Measurements from ENCODE around the gene ZNF555. TPM values are rescaled to one million over a fixed set of nuclear protein-coding genes. Genes with fewer than 3 reads are reported as not detected.
"Not testable (repeated sequence)": the region's sequence is repeated elsewhere in the genome, so short reads cannot be mapped to it uniquely, and the experiment has no call there.

ZNF555 gene
- total RNA-seq, 6 experiments from 2014 or later: 0.87 to 2.6 (median 2.1) TPM

- intact Hi-C loops (cut with DNase I): no loop called here
- Histone ChIP-seq H3K27ac (no peak overlapping the region), H3K36me3 (no peaks in the 10 kb centered on the region), H3K4me3 (no peak overlapping the region), H3K27me3 (no peaks in the 10 kb centered on the region), H3K4me1 (peaks cover 0 to 5% (median 0%) of the 10 kb centered on the region in 4 donors), H3K9me3 (no peaks in the 10 kb centered on the region)
- no peak for DNase-seq
- TF ChIP-seq POLR2A (IDR thresholded peaks at IDR 0.05): no peak
- TF ChIP-seq, protein P1, sequence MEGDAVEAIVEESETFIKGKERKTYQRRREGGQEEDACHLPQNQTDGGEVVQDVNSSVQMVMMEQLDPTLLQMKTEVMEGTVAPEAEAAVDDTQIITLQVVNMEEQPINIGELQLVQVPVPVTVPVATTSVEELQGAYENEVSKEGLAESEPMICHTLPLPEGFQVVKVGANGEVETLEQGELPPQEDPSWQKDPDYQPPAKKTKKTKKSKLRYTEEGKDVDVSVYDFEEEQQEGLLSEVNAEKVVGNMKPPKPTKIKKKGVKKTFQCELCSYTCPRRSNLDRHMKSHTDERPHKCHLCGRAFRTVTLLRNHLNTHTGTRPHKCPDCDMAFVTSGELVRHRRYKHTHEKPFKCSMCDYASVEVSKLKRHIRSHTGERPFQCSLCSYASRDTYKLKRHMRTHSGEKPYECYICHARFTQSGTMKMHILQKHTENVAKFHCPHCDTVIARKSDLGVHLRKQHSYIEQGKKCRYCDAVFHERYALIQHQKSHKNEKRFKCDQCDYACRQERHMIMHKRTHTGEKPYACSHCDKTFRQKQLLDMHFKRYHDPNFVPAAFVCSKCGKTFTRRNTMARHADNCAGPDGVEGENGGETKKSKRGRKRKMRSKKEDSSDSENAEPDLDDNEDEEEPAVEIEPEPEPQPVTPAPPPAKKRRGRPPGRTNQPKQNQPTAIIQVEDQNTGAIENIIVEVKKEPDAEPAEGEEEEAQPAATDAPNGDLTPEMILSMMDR (IDR thresholded peaks at IDR 0.05): no peak
- WGBS (ENCODE audit: insufficient coverage, low coverage, low lambda C conversion rate, missing lambda C conversion rate): 67% methylated on average over 8 of the region's 8 CpGs
- no peak for ATAC-seq
Measured at GRCh38 chr19:2896694-2897093, 55.4 kb downstream of the ZNF555 start.

DNA sequence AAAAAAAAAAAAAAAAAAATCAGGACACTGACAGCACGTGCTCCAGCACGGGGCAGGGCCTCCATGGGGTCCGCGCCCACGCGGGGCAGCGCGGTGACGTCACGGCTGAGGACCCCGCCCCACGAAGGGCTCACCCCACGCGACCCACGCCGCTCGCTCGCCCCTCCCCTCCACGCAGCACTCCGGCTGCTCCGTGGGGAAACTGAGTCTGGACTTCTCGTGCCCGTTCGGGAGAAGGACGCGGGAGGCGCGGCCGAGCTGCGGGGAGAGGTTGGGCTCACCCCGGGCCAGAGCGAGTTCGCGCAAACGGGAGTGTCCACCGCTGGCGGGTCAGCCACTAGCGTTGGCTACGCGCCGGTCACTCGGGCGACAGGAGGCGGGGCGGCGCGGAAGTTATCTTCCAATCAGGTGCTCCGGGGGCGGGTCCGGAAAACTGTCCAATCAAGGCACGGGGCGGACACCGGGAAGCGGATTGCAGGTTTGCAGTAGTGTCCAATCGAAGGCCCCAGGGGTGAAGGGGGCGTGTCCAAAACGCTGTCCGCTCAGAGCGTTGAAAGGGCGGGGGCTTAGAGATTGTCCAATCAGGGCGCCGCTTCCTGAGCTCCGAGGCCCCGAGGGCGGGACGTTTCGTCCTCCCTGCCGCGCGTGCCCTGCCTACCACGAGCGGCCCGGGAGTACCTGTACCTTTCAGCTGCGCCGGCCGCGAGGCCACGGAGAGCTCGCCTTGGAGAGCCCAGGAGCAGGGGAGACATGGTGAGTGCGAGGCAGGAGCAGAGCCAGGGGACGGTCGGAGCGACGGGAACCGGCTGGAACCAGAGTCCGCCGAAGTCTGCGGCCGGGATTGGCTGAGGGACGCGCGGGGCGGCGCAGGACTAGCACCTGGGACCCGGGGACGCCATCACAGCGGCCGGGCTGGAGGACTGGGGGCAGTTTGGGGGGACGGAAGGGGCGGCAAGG is 59.3 kb downstream of the ZNF555 start, which contains the start of gene ZNF57:
TSS of gene ZNF57 (plus strand) at position 633 of the 957 bp plus-strand sequence. CDS start at position 751, 118 bp downstream.
- DNase-seq (peak; percentile 100), ATAC-seq (peak; percentile 98 to 99 (median 98))
- peak within 1 kb of the TSS; percentile 70 to 78 (median 73) for H3K4me3 ChIP-seq
- no peaks in the 10 kb centered on the region for H3K9me3 ChIP-seq
- H3K27me3 ChIP-seq: no peaks in the 10 kb centered on the region
- WGBS (ENCODE audit: insufficient coverage, low coverage, low lambda C conversion rate, missing lambda C conversion rate): under 1% methylated on average over 36 of the region's 100 CpGs
- no peaks in the 10 kb centered on the region for H3K36me3 ChIP-seq
- H3K4me1 ChIP-seq: peaks cover 0 to 7% (median 2%) of the 10 kb centered on the region in 4 donors
- peak within 1 kb of the TSS; percentile 54 to 68 (median 66) for H3K27ac ChIP-seq
- TF ChIP-seq POLR2A (IDR thresholded peaks at IDR 0.05): peak; percentile 49
- TF ChIP-seq, protein P1 (IDR thresholded peaks at IDR 0.05): no peak
- intact Hi-C loops (cut with DNase I): no loop called here

GRCh38 chr19:2902590-2903218 is 61.4 kb downstream of the ZNF555 start:
- ATAC-seq (no peak), DNase-seq (no peak)
- intact Hi-C loops (cut with DNase I): no loop called here
- H3K27me3 ChIP-seq: no peaks in the 10 kb centered on the region
- H3K4me3 ChIP-seq: no peak overlapping the region
- no peak for TF ChIP-seq POLR2A (IDR thresholded peaks at IDR 0.05)
- TF ChIP-seq, protein P1 (IDR thresholded peaks at IDR 0.05): no peak
- WGBS (ENCODE audit: insufficient coverage, low coverage, low lambda C conversion rate, missing lambda C conversion rate): 71% methylated on average over 11 of the region's 13 CpGs
- H3K9me3 ChIP-seq: no peaks in the 10 kb centered on the region
- peak overlapping the region in 1 of 3 donors; percentile 51 for H3K27ac ChIP-seq
- H3K36me3 ChIP-seq: no peaks in the 10 kb centered on the region
- peaks cover 0 to 7% (median 2%) of the 10 kb centered on the region in 4 donors for H3K4me1 ChIP-seq

DNA sequence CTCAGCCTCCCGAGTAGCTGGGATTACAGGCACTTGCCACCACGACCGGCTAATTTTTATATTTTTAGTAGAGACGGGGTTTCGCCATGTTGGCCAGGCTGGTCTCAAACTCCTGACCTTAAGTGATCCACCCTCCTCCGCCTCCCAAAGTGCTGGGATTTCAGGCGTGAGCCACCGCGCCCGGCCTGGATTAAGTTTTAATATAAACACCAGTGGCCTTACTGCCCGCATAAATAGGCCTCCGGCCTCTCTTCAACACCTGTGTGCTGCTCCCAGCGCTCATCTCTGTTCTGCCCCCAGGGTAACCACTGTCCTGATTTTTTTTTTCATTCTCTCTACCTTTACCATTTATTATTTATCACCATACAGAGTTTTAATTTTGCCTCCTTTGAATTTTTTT is 62.1 kb downstream of the ZNF555 start:
- DNase-seq; intact Hi-C loops (cut with DNase I): not testable (repeated sequence)

More for the DNA sequence above, 62.1 kb downstream of the ZNF555 start:
- 95% methylated on average over 3 of the region's 13 CpGs for WGBS (ENCODE audit: insufficient coverage, low coverage, low lambda C conversion rate, missing lambda C conversion rate)
- H3K27me3 ChIP-seq, H3K27ac ChIP-seq, H3K4me1 ChIP-seq, H3K36me3 ChIP-seq, H3K4me3 ChIP-seq, ATAC-seq, H3K9me3 ChIP-seq: not testable (repeated sequence)
